HepG2 (cell line): ENCODE results near the gene PTPN3. TPM values are rescaled to one million over a fixed set of nuclear protein-coding genes. Genes with fewer than 3 reads are reported as not detected.

Experiments used
- ATAC-seq: fragments of 200-7000 bp; cut with Tn5 transposase; 3 replicates; pipeline ENCODE4 v1.9.1; 2020; ENCODE audit warnings: mild to moderate bottlenecking, moderate library complexity
- BruUV-seq: library from RNA; stranded (reverse); fragments of 400-500 nt; replicated peaks from 2 replicates; lab custom pipeline; 2021; lab: Mats Ljungman, UMichigan
- CTCF ChIA-PET: fragments of 300-600 bp; formaldehyde crosslinking; extraction: SDS; loops from one replicate; lab custom pipeline; 2021; ENCODE audit warnings: low total read pairs, inconsistent platforms, low intra/inter-chr PET ratio; lab: Yijun Ruan, JAX
- POLR2A ChIA-PET: fragments of 350-600 bp; sonication (Branson Sonifier 250); formaldehyde crosslinking; loops from one replicate; lab custom pipeline; 2020; ENCODE audit warnings: antibody characterized with exemption, inconsistent platforms; lab: Yijun Ruan, JAX
- DNase-seq: peaks from one replicate; pipeline ENCODE4 v3.0.0-alpha.2; 2015; ENCODE audit warnings: low spot score
- FAIRE-seq: peaks from 3 replicates; lab custom pipeline; 2011; peaks lifted over from hg19 to GRCh38; lab: Jason Lieb, UNC
- H2AFZ ChIP-seq: one replicate; pipeline ENCODE4 v1.6.1; 2011; ENCODE audit warnings: low read length, inconsistent platforms
- H3K27ac ChIP-seq: fragments of 300-600 bp; 3 replicates; pipeline ENCODE4 v1.8.0; 2011; ENCODE audit warnings: mixed run types, mild to moderate bottlenecking, mixed read lengths, low read length, inconsistent platforms; ENCODE audit not compliant: insufficient read depth; ENCODE audit errors: extremely low read length
- H3K27me3 ChIP-seq, 2 experiments: fragments of 200-600 bp in 1 of 2; 2 replicates in 1 of 2; 3 replicates in 1 of 2; pipeline versions ENCODE4 v1.6.0 to v1.8.0; 2011; ENCODE audit warnings: low read length in 2 of 2, mild to moderate bottlenecking in 2 of 2, moderate library complexity in 2 of 2, inconsistent platforms in 1 of 2; ENCODE audit not compliant: insufficient read depth in 2 of 2, control insufficient read depth in 1 of 2
- H3K36me3 ChIP-seq, 2 experiments: fragments of 200-600 bp in 1 of 2; replicated peaks in 1 of 2; 2 replicates in 1 of 2; 3 replicates in 1 of 2; pipeline versions ENCODE4 v1.5.1 to v1.8.0; 2011; ENCODE audit warnings: low read length in 2 of 2, inconsistent platforms in 1 of 2; ENCODE audit not compliant: insufficient read depth in 2 of 2, control insufficient read depth in 1 of 2
- H3K4me1 ChIP-seq: 2 replicates; pipeline ENCODE4 v1.5.1; 2012; ENCODE audit warnings: low read length, inconsistent platforms; ENCODE audit not compliant: insufficient read depth
- H3K4me2 ChIP-seq: 2 replicates; pipeline ENCODE4 v1.6.0; 2011; ENCODE audit warnings: low read depth, low read length, inconsistent platforms
- H3K4me3 ChIP-seq, 3 experiments: fragments of 200-600 bp in 1 of 3; sonication (generic), shearing (Covaris generic) in 1 of 3; replicated peaks in 1 of 3; 2 replicates each; pipeline ENCODE4 v1.5.1; 2011 to 2016; ENCODE audit warnings: low read length in 3 of 3, inconsistent platforms in 2 of 3, low read depth in 2 of 3, mild to moderate bottlenecking in 2 of 3, control low read depth in 1 of 3, mixed read lengths in 1 of 3; ENCODE audit not compliant: insufficient read depth in 1 of 3
- H3K79me2 ChIP-seq: one replicate; pipeline ENCODE4 v1.6.1; 2011; ENCODE audit warnings: low read length, inconsistent platforms; ENCODE audit not compliant: insufficient read depth
- H3K9ac ChIP-seq: 2 replicates; pipeline ENCODE4 v1.6.0; 2011; ENCODE audit warnings: mild to moderate bottlenecking, low read depth, low read length, inconsistent platforms; ENCODE audit not compliant: insufficient read depth
- H3K9me3 ChIP-seq: 2 replicates; pipeline ENCODE4 v1.5.1; 2012; ENCODE audit warnings: mild to moderate bottlenecking, low read length
- H4K20me1 ChIP-seq: 2 replicates; pipeline ENCODE4 v1.6.0; 2011; ENCODE audit warnings: inconsistent platforms, mild to moderate bottlenecking, low read length, moderate library complexity; ENCODE audit not compliant: insufficient read depth
- ETV5 ChIP-seq: IDR thresholded peaks from 2 replicates; pipeline ENCODE4 v1.6.1; 2018; ENCODE audit warnings: missing biosample characterization, missing genetic modification reagents, inconsistent platforms, borderline replicate concordance
- PCBP2 ChIP-seq: fragments of 200-400 bp; formaldehyde crosslinking; optimal IDR thresholded peaks from 2 replicates; pipeline ENCODE3; 2018; ENCODE audit warnings: low read length, low read depth; ENCODE audit not compliant: poor library complexity, severe bottlenecking
- RBFOX2 ChIP-seq: fragments of 200-400 bp; formaldehyde crosslinking; IDR thresholded peaks from 2 replicates; pipeline ENCODE4 v1.6.1; 2017; ENCODE audit warnings: low read depth, mild to moderate bottlenecking, low read length
- SIN3A ChIP-seq: IDR thresholded peaks from 2 replicates; pipeline ENCODE4 v1.6.1; 2011; ENCODE audit warnings: low read depth, mild to moderate bottlenecking, control low read depth, low read length, borderline replicate concordance
- YEATS2 ChIP-seq: sonication (generic); formaldehyde crosslinking; IDR thresholded peaks from 2 replicates; pipeline ENCODE4 v1.4.0; 2020; ENCODE audit warnings: missing genetic modification reagents, borderline replicate concordance
- WGBS: methylation state at CpG from one replicate; pipeline ENCODE4 v1.1.6; 2017; ENCODE audit warnings: low lambda C conversion rate; 5-methylcytosine and 5-hydroxymethylcytosine counted together
- in situ Hi-C: cut with HindIII; loops from 2 replicates; pipeline ENCODE4 v1.10.0; 2017; ENCODE audit warnings: low pct_unique_long_range_greater_than_20kb; ENCODE audit not compliant: extremely low pct_ligation_motif_present
- intact Hi-C: fragments of 100-400 bp; cut with micrococcal nuclease; formaldehyde crosslinking; loops from one replicate; pipeline ENCODE4 v1.10.0; 2022; ENCODE audit not compliant: unreplicated experiment
- polyA plus RNA-seq, 8 experiments: library from polyadenylated mRNA; depleted of rRNA in 3 of 8; stranded (reverse) in 7 of 8; unstranded in 1 of 8; fragments of >200 nt; fragmentation: Illumina TruSeq in 4 of 8; extraction: Trizol in 4 of 8; gene quantifications; 2 replicates each; pipeline versions ENCODE4 v1.2.1 to v1.2.3, GENCODE V29; 2011 to 2016; ENCODE audit warnings: low read depth in 4 of 8, missing spikeins in 1 of 8, mixed read lengths in 1 of 8; ENCODE audit not compliant: insufficient read depth in 1 of 8
- total RNA-seq, 5 experiments: library from RNA; depleted of rRNA; stranded (reverse); fragments of >200 nt; fragmentation: Illumina TruSeq; extraction: Trizol; gene quantifications; 2 replicates each; pipeline ENCODE4 v1.2.3, GENCODE V29; 2016; ENCODE audit warnings: low read depth in 1 of 5
- TF ChIP-seq, protein P1 (sequence below): sonication (generic); formaldehyde crosslinking; IDR thresholded peaks from 2 replicates; pipeline ENCODE4 v1.8.0; 2022; ENCODE audit warnings: missing genetic modification reagents, low read depth, mild to moderate bottlenecking, borderline replicate concordance
- TF ChIP-seq, protein P2 (sequence below): sonication (generic); formaldehyde crosslinking; IDR thresholded peaks from 2 replicates; pipeline ENCODE4 v1.5.1; 2020; ENCODE audit warnings: missing genetic modification reagents, mild to moderate bottlenecking, borderline replicate concordance

Gene PTPN3
- total and polyA plus RNA-seq, 2 of the 13 experiments (the other 11 are each of a cell fraction or from before 2014, with no cell fraction given), result 5.6 to 20.5 TPM

DNA sequence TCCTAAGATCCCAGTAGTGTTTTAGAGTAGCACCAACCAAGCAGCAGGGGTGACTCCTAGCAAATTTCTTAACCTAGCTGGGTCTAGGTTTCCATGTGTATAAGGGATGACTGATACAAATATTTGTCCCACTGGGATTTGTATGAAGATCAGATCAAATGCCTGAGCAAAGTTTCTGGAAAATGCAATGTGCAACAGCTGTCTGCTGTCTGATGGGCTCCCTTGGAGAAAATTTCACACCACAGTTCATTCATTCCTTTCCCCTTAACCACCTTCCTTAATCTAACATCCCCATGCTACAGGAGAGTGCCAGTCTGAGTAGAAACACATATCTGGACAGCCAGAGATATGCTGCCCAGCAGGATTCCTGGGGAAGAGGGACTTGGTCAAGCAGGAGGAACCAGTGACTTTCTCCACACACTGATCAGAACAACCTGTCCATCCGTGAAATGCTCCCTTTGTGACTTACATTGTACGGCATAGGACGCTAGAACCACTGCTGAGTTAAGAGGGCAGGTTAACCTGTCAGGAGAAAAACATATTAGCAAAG, 53.3 kb downstream of the PTPN3 start:
- FAIRE-seq (no peak), ATAC-seq (no peak), DNase-seq (no peak)
- Histone ChIP-seq H3K36me3 (peaks cover 3 to 4% of the 10 kb centered on the region in 2 experiments; a peak in 2 of 5 replicates), H3K4me1 (peaks cover 16% of the 10 kb centered on the region), H3K9me3 (no peaks in the 10 kb centered on the region), H3K4me2 (no peak overlapping the region), H3K79me2 (no peaks in the 10 kb centered on the region), H2AFZ (no peak overlapping the region), H3K27me3 (no peaks in the 10 kb centered on the region), H4K20me1 (no peaks in the 10 kb centered on the region), H3K9ac (no peak overlapping the region), H3K4me3 (no peak overlapping the region), H3K27ac (no peak overlapping the region)
- BruUV-seq, result no TSS peak
- ChIA-PET POLR2A (no interaction called here), CTCF (no interaction called here)
- TF ChIP-seq, protein P1, sequence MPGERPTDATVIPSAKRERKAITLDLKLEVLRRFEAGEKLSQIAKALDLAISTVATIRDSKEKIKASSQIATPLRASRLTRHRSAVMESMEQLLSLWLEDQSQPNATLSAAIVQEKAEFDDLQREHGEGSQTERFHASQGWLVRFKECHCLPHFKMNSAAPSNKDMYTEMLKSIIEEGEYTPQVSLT (CRISPR knock-in tag), result no peak
- TF ChIP-seq, protein P2, sequence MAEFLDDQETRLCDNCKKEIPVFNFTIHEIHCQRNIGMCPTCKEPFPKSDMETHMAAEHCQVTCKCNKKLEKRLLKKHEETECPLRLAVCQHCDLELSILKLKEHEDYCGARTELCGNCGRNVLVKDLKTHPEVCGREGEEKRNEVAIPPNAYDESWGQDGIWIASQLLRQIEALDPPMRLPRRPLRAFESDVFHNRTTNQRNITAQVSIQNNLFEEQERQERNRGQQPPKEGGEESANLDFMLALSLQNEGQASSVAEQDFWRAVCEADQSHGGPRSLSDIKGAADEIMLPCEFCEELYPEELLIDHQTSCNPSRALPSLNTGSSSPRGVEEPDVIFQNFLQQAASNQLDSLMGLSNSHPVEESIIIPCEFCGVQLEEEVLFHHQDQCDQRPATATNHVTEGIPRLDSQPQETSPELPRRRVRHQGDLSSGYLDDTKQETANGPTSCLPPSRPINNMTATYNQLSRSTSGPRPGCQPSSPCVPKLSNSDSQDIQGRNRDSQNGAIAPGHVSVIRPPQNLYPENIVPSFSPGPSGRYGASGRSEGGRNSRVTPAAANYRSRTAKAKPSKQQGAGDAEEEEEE (CRISPR knock-in tag), result no peak
- in situ Hi-C loops, result loop anchor here (5.0 kb wide), 1 partner anchor 72 kb away; no protein-coding TSS in a partner anchor
- intact Hi-C loops, result no loop called here
- 100% methylated on average over 3 of the region's 3 CpGs for WGBS

DNA sequence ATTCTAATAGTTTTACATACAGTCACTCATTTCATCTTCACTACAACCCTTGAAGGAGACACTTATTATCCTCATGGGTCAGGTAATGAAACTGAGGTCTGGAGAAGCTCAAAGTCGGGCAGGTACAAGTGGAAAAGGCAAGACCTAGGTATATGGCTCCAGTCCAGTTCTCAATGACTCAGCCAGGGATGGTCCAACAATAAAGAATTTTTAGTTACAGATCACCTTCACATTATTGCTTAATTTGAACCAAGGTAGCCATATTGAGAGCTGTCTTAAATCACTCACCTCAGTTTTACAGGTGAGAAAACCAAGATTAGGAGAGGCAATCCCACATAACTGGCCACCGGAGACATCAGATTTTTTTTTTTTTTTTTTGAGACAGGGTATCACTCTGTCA, 55.4 kb downstream of the PTPN3 start:
- 94% methylated on average over 2 of the region's 2 CpGs for WGBS
- TF ChIP-seq ETV5 (no peak), RBFOX2 (no peak), YEATS2 (no peak), SIN3A (no peak), PCBP2 (no peak)
- intact Hi-C loops, result no loop called here
- no peak overlapping the region for H3K4me2 ChIP-seq
- ATAC-seq, result no peak
- no peak overlapping the region for H3K27ac ChIP-seq
- no peaks in the 10 kb centered on the region for H3K79me2 ChIP-seq
- no peak overlapping the region for H3K9ac ChIP-seq
- H2AFZ ChIP-seq, result no peak overlapping the region
- POLR2A ChIA-PET, result no interaction called here
- no peak for FAIRE-seq
- no peaks in the 10 kb centered on the region for H3K27me3 ChIP-seq
- in situ Hi-C loops, result loop anchor here (5.0 kb wide), 1 partner anchor 75 kb away; no protein-coding TSS in a partner anchor
- no peaks in the 10 kb centered on the region for H3K9me3 ChIP-seq
- no peak for DNase-seq
- H3K36me3 ChIP-seq, result peaks cover 3 to 4% of the 10 kb centered on the region in 2 experiments; a peak in 1 of 5 replicates
- H3K4me3 ChIP-seq, result no peak overlapping the region
- peaks cover 16% of the 10 kb centered on the region for H3K4me1 ChIP-seq
- CTCF ChIA-PET, result no interaction called here
- no TSS peak for BruUV-seq
- no peaks in the 10 kb centered on the region for H4K20me1 ChIP-seq
